Suprapubic skin (tissue), 4 donors: ENCODE measurements around the gene SH3BP2.

Experiments used
- EP300 ChIP-seq: sonication (generic); formaldehyde crosslinking; IDR thresholded peaks from one replicate; pipeline ENCODE4 v1.6.1; 2017; ENCODE audit warnings: antibody characterized with exemption
- POLR2A ChIP-seq, 2 donors: fragments of 450-650 bp; IDR thresholded peaks; one replicate each; pipeline ENCODE4 v1.6.1; 2017; ENCODE audit warnings: antibody characterized with exemption in 2 of 2, mild to moderate bottlenecking in 2 of 2, moderate library complexity in 2 of 2
- POLR2AphosphoS5 ChIP-seq, 3 donors: sonication (generic); formaldehyde crosslinking; IDR thresholded peaks; one replicate each; pipeline ENCODE4 v1.6.1; 2017; ENCODE audit warnings: antibody characterized with exemption in 3 of 3
- TF ChIP-seq, protein P1 (sequence below), 2 donors: fragments of 200-600 bp in 1 of 2; fragments of 450-650 bp in 1 of 2; sonication (generic) in 1 of 2; IDR thresholded peaks; one replicate each; pipeline ENCODE4 v1.5.1; 2016 to 2019; ENCODE audit warnings: antibody characterized with exemption in 2 of 2, mild to moderate bottlenecking in 1 of 2, moderate library complexity in 1 of 2

DNA sequence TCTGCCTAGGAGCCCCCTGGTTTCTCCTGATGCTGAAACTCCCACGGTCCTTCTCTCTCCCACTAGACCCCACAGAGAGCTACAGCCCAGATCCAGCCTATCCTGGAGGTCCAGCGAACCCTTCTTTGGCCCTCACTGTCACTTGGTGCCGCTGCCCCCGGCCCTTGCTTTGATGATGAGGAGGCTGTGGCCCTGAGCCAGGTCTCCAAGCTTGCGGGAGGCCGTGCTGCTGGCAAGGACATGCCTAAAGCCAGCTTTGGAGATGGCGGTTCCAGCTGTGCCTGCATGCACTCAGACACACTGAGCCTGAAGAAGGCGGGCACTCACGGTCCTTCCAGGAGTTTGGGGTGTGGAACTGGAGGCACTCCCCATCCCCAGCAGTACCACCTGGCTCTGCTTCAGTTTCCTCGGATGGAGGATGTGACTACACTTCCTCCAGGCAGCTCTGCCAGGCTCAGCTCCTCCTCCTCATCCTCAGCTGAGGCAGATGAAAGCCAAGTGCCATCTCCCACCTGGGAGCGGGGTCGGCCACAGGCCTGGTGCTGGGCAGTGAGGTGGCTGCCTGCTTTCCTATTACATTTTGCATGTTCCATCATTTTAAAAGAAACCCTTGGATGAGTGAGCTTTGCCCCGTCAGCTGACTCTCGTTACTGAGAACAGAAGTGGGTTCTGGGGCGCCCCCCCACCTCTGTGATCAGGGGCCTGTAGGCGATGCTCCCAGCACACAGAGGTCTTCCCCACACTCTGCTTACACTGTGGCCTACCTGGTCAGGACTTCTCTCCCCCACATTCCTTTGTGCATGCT, 45.8 kb upstream of the SH3BP2 start:
- TF ChIP-seq, protein P1, sequence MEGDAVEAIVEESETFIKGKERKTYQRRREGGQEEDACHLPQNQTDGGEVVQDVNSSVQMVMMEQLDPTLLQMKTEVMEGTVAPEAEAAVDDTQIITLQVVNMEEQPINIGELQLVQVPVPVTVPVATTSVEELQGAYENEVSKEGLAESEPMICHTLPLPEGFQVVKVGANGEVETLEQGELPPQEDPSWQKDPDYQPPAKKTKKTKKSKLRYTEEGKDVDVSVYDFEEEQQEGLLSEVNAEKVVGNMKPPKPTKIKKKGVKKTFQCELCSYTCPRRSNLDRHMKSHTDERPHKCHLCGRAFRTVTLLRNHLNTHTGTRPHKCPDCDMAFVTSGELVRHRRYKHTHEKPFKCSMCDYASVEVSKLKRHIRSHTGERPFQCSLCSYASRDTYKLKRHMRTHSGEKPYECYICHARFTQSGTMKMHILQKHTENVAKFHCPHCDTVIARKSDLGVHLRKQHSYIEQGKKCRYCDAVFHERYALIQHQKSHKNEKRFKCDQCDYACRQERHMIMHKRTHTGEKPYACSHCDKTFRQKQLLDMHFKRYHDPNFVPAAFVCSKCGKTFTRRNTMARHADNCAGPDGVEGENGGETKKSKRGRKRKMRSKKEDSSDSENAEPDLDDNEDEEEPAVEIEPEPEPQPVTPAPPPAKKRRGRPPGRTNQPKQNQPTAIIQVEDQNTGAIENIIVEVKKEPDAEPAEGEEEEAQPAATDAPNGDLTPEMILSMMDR (IDR thresholded peaks at IDR 0.05) = no peak
- TF ChIP-seq POLR2A (IDR thresholded peaks at IDR 0.05) = no peak
- no peak for TF ChIP-seq EP300
- no peak for TF ChIP-seq POLR2AphosphoS5 (IDR thresholded peaks at IDR 0.05)
